Neural cell (in vitro differentiated cells): ENCODE measurements around the gene CD3G.

Source experiments
- EP300 ChIP-seq: fragments of 450-650 bp; conservative IDR thresholded peaks from 2 replicates; pipeline ENCODE4 v1.6.1; 2014; ENCODE audit warnings: antibody characterized with exemption, mild to moderate bottlenecking, moderate library complexity; ENCODE audit not compliant: poor library complexity, severe bottlenecking
- POLR2AphosphoS5 ChIP-seq: IDR thresholded peaks from 2 replicates; pipeline ENCODE4 v1.6.1; 2012
- TF ChIP-seq, protein P1 (sequence below): fragments of 450-650 bp; IDR thresholded peaks from 2 replicates; pipeline ENCODE4 v1.5.1; 2014; ENCODE audit warnings: antibody characterized with exemption, mild to moderate bottlenecking, moderate library complexity; ENCODE audit not compliant: poor library complexity, severe bottlenecking

DNA sequence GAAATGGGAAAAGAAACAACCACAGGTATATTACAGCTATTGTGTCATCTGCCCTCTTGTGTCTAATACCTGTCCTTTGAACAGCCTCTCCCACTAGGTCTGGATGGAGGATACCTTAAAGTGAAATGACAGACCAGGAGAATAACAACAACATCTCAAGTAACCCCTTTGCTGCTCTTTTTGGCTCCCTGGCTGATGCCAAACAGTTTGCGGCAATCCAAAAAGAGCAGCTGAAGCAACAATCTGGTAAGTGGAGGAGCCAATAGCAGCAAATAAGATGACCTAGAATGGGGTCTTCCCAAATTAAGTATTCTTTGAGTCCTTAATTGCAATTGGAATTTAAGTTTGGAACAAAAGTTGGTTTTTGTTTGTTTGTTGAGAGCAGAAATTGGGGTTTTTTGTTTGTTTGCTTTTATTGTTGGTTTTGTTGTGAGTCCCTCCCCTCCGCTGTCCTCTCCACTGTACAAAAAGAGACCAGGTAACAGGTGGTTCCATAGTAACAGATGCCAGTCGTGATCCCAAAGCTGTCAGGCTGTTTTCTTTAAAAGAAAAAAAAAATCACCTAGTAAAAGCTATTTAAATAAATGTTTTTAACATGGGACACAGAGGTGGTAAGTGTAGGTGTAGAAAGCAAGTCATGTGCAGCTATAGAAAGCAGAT is 20.9 kb downstream of the CD3G start:
- TF ChIP-seq, protein P1, sequence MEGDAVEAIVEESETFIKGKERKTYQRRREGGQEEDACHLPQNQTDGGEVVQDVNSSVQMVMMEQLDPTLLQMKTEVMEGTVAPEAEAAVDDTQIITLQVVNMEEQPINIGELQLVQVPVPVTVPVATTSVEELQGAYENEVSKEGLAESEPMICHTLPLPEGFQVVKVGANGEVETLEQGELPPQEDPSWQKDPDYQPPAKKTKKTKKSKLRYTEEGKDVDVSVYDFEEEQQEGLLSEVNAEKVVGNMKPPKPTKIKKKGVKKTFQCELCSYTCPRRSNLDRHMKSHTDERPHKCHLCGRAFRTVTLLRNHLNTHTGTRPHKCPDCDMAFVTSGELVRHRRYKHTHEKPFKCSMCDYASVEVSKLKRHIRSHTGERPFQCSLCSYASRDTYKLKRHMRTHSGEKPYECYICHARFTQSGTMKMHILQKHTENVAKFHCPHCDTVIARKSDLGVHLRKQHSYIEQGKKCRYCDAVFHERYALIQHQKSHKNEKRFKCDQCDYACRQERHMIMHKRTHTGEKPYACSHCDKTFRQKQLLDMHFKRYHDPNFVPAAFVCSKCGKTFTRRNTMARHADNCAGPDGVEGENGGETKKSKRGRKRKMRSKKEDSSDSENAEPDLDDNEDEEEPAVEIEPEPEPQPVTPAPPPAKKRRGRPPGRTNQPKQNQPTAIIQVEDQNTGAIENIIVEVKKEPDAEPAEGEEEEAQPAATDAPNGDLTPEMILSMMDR: no peak
- no peak for TF ChIP-seq POLR2AphosphoS5
- no peak for TF ChIP-seq EP300
